A673 (cell line): Measurements from ENCODE around the gene COX5A. TPM values are rescaled to one million over a fixed set of nuclear protein-coding genes. Genes with fewer than 3 reads are reported as not detected.

Experiments used
- BruUV-seq: library from RNA; stranded (reverse); fragments of 400-500 nt; replicated peaks from 2 replicates; lab custom pipeline; 2021; lab: Mats Ljungman, UMichigan
- CTCF ChIA-PET: fragments of 300-600 bp; sonication (Branson Sonifier 250); formaldehyde crosslinking; loops from one replicate; lab custom pipeline; 2022; ENCODE audit warnings: antibody characterized with exemption; lab: Charles Lee
- POLR2A ChIA-PET: fragments of 300-600 bp; sonication (Branson Sonifier 250); formaldehyde crosslinking; loops from one replicate; lab custom pipeline; 2022; ENCODE audit warnings: antibody characterized with exemption; ENCODE audit not compliant: low non-redundant PET; lab: Charles Lee
- DNase-seq: peaks from one replicate; pipeline ENCODE4 v3.0.0-alpha.2; 2015; ENCODE audit warnings: low spot score
- H3K27ac ChIP-seq: fragments of 200-600 bp; sonication (generic); 2 replicates; pipeline ENCODE4 v1.5.1; 2016; ENCODE audit warnings: mixed run types, low read depth, mild to moderate bottlenecking, mixed read lengths, antibody characterized with exemption, low read length; ENCODE audit not compliant: poor library complexity, severe bottlenecking
- H3K27me3 ChIP-seq: fragments of 200-600 bp; sonication (generic); replicated peaks from 2 replicates; pipeline ENCODE4 v1.6.1; 2017; ENCODE audit warnings: mixed run types, low read depth, mild to moderate bottlenecking, mixed read lengths, antibody characterized with exemption, low read length; ENCODE audit not compliant: insufficient read depth, poor library complexity
- H3K36me3 ChIP-seq: fragments of 200-600 bp; sonication (generic); 2 replicates; pipeline ENCODE4 v1.6.1; 2016; ENCODE audit warnings: mixed run types, mild to moderate bottlenecking, mixed read lengths, antibody characterized with exemption, low read length; ENCODE audit not compliant: insufficient read depth, poor library complexity, severe bottlenecking
- H3K4me1 ChIP-seq: fragments of 200-600 bp; sonication (generic); 2 replicates; pipeline ENCODE4 v1.6.1; 2017; ENCODE audit warnings: mixed run types, mild to moderate bottlenecking, mixed read lengths, antibody characterized with exemption, low read length; ENCODE audit not compliant: insufficient read depth, poor library complexity, severe bottlenecking
- H3K4me3 ChIP-seq: fragments of 200-600 bp; sonication (generic); 2 replicates; pipeline ENCODE4 v1.5.1; 2016; ENCODE audit warnings: low read depth, mixed run types, mild to moderate bottlenecking, mixed read lengths, low read length; ENCODE audit not compliant: poor library complexity, severe bottlenecking
- H3K9me3 ChIP-seq: fragments of 200-600 bp; sonication (generic); 2 replicates; pipeline ENCODE4 v1.6.1; 2016; ENCODE audit warnings: mixed run types, low read depth, mild to moderate bottlenecking, mixed read lengths, antibody characterized with exemption, low read length; ENCODE audit not compliant: poor library complexity, severe bottlenecking
- EZH2 ChIP-seq: fragments of 200-600 bp; sonication (generic); IDR thresholded peaks from 2 replicates; pipeline ENCODE4 v1.6.1; 2017; ENCODE audit warnings: borderline replicate concordance, low read depth, mild to moderate bottlenecking, mixed read lengths, antibody characterized with exemption, low read length; ENCODE audit not compliant: poor library complexity, severe bottlenecking
- intact Hi-C: fragments of 100-400 bp; cut with micrococcal nuclease; formaldehyde crosslinking; loops from one replicate; pipeline ENCODE4 v1.10.0; 2022; ENCODE audit not compliant: unreplicated experiment
- total RNA-seq: library from RNA; stranded (reverse); gene quantifications from 2 replicates; pipeline ENCODE4 v1.2.3, GENCODE V29; 2021
- TF ChIP-seq, protein P1 (sequence below): fragments of 300-800, 200-600 bp; sonication (generic); conservative IDR thresholded peaks from 2 replicates; pipeline ENCODE4 v1.5.1; 2017; ENCODE audit warnings: low read depth, mild to moderate bottlenecking, antibody characterized with exemption, low read length, moderate library complexity, mixed read lengths

Gene COX5A
- total RNA-seq, 1 experiment from 2014 or later, result 354 TPM

DNA sequence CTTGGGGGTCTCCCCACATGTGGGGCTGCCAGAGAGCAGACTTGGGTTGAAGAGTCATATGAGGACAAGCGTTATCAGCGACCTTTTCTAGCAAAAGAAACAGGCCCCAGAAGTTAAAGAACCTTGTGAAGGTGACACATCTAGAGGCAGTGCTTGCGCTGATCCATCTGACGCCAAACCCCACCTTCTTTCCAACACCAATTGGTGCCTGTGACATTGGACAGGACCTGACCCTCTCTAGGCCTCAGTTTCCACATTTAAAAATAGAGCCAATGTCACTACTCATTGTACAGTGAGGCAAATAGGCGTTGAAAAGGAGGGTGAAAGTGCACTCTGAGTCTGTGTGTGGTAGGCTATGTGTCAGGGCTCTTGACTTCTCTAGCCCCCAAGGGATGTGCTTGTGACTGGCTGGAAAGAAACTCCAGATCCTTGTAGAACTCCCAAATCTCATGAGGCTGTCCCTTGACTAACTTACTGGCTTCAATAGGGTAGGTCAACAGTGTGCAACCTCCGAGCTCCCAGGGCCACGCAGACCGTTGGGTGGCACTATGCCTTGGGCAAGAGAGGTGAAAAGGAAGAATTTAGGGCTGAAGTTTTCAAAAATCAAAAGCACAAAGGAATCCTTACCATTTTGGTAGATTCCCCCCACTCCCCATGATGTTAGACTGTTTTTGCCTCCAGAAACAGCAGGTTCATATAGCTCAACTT, 30.6 kb downstream of the COX5A start:
- Histone ChIP-seq H3K36me3 (peaks cover 27% of the 10 kb centered on the region), H3K9me3 (no peaks in the 10 kb centered on the region), H3K27ac (peak overlapping the region; percentile 96), H3K4me3 (peak overlapping the region; percentile 85), H3K4me1 (no peaks in the 10 kb centered on the region), H3K27me3 (no peaks in the 10 kb centered on the region)
- ChIA-PET CTCF (interaction anchor here (0.6 kb wide), 1 partner anchor 67 kb away, joined by 4 read pairs; no protein-coding TSS in a partner anchor), POLR2A (no interaction called here)
- TSS peak; percentile 68 for BruUV-seq
- DNase-seq, result no peak
- intact Hi-C loops, result loop anchor here (10.0 kb wide), 1 partner anchor 297 kb away; the partner anchor contains the start of gene C15orf39
- TF ChIP-seq EZH2, result no peak
- TF ChIP-seq, protein P1, sequence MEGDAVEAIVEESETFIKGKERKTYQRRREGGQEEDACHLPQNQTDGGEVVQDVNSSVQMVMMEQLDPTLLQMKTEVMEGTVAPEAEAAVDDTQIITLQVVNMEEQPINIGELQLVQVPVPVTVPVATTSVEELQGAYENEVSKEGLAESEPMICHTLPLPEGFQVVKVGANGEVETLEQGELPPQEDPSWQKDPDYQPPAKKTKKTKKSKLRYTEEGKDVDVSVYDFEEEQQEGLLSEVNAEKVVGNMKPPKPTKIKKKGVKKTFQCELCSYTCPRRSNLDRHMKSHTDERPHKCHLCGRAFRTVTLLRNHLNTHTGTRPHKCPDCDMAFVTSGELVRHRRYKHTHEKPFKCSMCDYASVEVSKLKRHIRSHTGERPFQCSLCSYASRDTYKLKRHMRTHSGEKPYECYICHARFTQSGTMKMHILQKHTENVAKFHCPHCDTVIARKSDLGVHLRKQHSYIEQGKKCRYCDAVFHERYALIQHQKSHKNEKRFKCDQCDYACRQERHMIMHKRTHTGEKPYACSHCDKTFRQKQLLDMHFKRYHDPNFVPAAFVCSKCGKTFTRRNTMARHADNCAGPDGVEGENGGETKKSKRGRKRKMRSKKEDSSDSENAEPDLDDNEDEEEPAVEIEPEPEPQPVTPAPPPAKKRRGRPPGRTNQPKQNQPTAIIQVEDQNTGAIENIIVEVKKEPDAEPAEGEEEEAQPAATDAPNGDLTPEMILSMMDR, result no peak

DNA sequence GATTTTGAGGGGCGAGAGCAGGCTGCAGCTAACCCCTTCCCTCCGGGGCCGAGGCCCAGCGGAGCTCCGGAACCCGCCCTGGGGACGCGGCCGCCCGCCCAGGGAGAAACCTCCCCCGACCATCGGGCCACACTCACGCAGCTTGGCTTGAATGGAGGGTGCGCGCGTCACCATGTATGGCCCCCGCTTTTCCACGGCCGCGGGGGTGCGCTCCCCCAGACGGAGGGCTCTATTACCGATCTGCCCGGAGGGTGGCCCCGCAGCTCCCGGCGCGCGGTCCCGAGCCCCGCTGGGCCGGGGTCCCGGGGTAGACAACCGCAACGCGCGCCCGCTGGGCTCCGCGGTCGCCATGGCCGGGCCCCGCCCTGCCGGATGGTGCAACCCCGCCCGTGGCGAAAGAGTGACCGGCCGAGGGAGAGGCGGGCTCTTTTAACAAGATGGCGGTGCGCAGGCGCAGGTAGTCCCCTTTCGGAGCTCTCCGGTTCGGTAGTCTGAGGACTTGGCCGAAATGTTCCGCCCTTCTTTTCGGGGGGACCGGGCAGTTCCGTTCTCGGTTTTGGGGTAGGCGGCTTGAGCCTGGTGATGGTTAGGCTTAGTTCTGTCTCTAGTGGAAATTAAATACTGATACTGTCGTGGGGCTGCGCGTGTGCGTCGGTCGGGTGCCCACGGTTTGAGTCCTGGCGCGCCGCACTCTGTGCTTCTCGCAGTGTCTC, 31.3 kb downstream of the COX5A start, which contains the start of gene FAM219B:
FAM219B (minus strand) TSS at position 402 of the 713 bp plus-strand sequence; CDS start at position 351, 51 bp downstream.
- BruUV-seq, result no TSS peak
- intact Hi-C loops, result loop anchor here (10.0 kb wide), 1 partner anchor 298 kb away; the partner anchor contains the start of gene C15orf39
- DNase-seq, result peak; percentile 87
- H3K27me3 ChIP-seq, result no peaks in the 10 kb centered on the region
- peak within 1 kb of the TSS; percentile 85 for H3K4me3 ChIP-seq
- H3K27ac ChIP-seq, result peak within 1 kb of the TSS; percentile 96
- TF ChIP-seq, protein P1, result no peak
- TF ChIP-seq EZH2, result no peak
- peaks cover 33% of the 10 kb centered on the region for H3K36me3 ChIP-seq
- H3K4me1 ChIP-seq, result no peaks in the 10 kb centered on the region
- ChIA-PET POLR2A (no interaction called here), CTCF (interaction anchor here (0.6 to 1.3 kb wide), 2 partner anchors 44 to 67 kb away, joined by 3 to 4 read pairs; no protein-coding TSS in a partner anchor)
- no peaks in the 10 kb centered on the region for H3K9me3 ChIP-seq

DNA sequence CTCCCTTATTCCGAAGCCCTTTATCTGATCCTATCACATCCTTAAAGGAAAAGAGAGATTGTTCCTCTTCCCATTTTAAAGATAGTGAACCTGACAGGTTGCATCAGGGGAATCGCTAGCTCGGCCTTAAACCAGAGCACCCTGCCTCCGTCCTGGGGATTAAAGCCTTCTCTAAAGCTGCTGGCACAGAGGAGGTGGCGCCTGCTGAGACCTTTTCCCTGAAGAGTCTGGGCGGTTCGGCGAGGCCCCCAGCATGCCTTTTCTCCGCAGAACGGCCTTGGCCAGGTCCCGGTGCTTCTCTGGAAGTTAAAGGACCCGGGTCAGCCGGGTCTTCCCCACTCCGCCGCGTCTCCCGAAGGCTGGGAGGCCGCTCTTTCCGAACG, 31.8 kb downstream of the COX5A start:
- H3K9me3 ChIP-seq, result no peaks in the 10 kb centered on the region
- DNase-seq, result peak; percentile 57
- peaks cover 4% of the 10 kb centered on the region for H3K4me1 ChIP-seq
- CTCF ChIA-PET, result interaction anchor here (1.3 kb wide), 1 partner anchor 44 kb away, joined by 3 read pairs; no protein-coding TSS in a partner anchor
- no peaks in the 10 kb centered on the region for H3K27me3 ChIP-seq
- H3K36me3 ChIP-seq, result peaks cover 35% of the 10 kb centered on the region
- BruUV-seq, result no TSS peak
- peak overlapping the region; percentile 96 for H3K27ac ChIP-seq
- H3K4me3 ChIP-seq, result peak overlapping the region; percentile 85
- TF ChIP-seq, protein P1, result no peak
- TF ChIP-seq EZH2, result no peak
- POLR2A ChIA-PET, result no interaction called here
- intact Hi-C loops, result loop anchor here (10.0 kb wide), 1 partner anchor 299 kb away; the partner anchor contains the start of gene C15orf39
